Effector memory CD4-positive, alpha-beta T cell (primary cell): ENCODE results near the gene PREP.
A peak's percentile ranks its signal among the peaks of the same experiment; 100 is the strongest.
"Not testable (repeated sequence)": the region's sequence is repeated elsewhere in the genome, so short reads cannot be mapped to it uniquely, and the experiment has no call there.

Experiments used
- DNase-seq, 3 donors: peaks; one replicate each; pipeline ENCODE4 v3.0.0-alpha.2; 2020
- H3K27ac ChIP-seq: 2 replicates; pipeline ENCODE4 v1.7.0; 2013; ENCODE audit warnings: mild to moderate bottlenecking, low read length, moderate library complexity; ENCODE audit not compliant: insufficient read depth, poor library complexity, severe bottlenecking
- H3K27me3 ChIP-seq: replicated peaks from 2 replicates; pipeline ENCODE4 v1.7.0; 2013; ENCODE audit warnings: mild to moderate bottlenecking, low read length; ENCODE audit not compliant: insufficient read depth, control insufficient read depth, poor library complexity, severe bottlenecking
- H3K36me3 ChIP-seq: 2 replicates; pipeline ENCODE4 v1.7.0; 2013; ENCODE audit warnings: mild to moderate bottlenecking, low read length, moderate library complexity; ENCODE audit not compliant: control insufficient read depth, insufficient read depth
- H3K4me1 ChIP-seq: 2 replicates; pipeline ENCODE4 v1.7.0; 2013; ENCODE audit warnings: low read length, mild to moderate bottlenecking; ENCODE audit not compliant: control insufficient read depth, insufficient read depth, poor library complexity, severe bottlenecking
- H3K4me3 ChIP-seq: 2 replicates; pipeline ENCODE4 v1.7.0; 2013; ENCODE audit warnings: low read length, low read depth, mild to moderate bottlenecking; ENCODE audit not compliant: insufficient read depth, poor library complexity, severe bottlenecking
- H3K9me3 ChIP-seq: 2 replicates; pipeline ENCODE4 v1.7.0; 2013; ENCODE audit warnings: mild to moderate bottlenecking, low read length, moderate library complexity; ENCODE audit not compliant: control insufficient read depth

Gene PREP

DNA sequence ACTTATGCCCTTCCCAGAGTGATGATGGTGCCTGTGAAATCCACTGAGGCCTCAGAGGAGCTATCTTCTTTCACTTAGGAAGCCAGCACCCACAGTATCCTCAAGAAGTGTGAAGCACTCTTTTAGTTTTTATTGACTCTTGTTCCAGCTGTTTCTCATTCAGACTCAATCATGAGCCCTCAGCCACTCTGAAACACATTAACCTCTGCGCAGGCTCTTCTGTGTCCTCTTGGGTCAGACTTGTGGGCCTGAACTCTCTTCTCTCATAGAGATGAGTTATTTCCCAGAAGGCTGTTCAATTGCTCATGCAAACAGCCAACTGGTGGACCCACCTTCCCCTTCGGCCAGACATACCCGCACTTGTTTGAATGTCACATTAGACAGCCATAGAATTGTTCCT, 27.8 kb upstream of the PREP start:
- no peaks in the 10 kb centered on the region for H3K27me3 ChIP-seq
- DNase-seq = no peak
- no peaks in the 10 kb centered on the region for H3K36me3 ChIP-seq
- H3K9me3 ChIP-seq = no peaks in the 10 kb centered on the region
- H3K27ac ChIP-seq = no peak overlapping the region
- H3K4me3 ChIP-seq = no peak overlapping the region
- no peaks in the 10 kb centered on the region for H3K4me1 ChIP-seq

- no peak for DNase-seq
- no peak overlapping the region for H3K4me3 ChIP-seq
- no peak overlapping the region for H3K27ac ChIP-seq
- H3K4me1 ChIP-seq = no peaks in the 10 kb centered on the region
- no peaks in the 10 kb centered on the region for H3K9me3 ChIP-seq
- no peaks in the 10 kb centered on the region for H3K27me3 ChIP-seq
- no peaks in the 10 kb centered on the region for H3K36me3 ChIP-seq
These were observed 26.8 kb upstream of the PREP start for GRCh38 chr6:105429676-105430075.

GRCh38 chr6:105428342-105428957, 25.6 kb upstream of the PREP start:
- Histone ChIP-seq H3K4me1 (no peaks in the 10 kb centered on the region), H3K9me3 (no peaks in the 10 kb centered on the region), H3K27me3 (no peaks in the 10 kb centered on the region), H3K4me3 (no peak overlapping the region), H3K27ac (no peak overlapping the region), H3K36me3 (no peaks in the 10 kb centered on the region)
- no peak for DNase-seq

GRCh38 chr6:105424175-105424783, 21.4 kb upstream of the PREP start:
- H3K4me3 ChIP-seq = no peak overlapping the region
- no peaks in the 10 kb centered on the region for H3K36me3 ChIP-seq
- no peaks in the 10 kb centered on the region for H3K27me3 ChIP-seq
- peak; percentile 5 to 29 (median 8) for DNase-seq
- H3K27ac ChIP-seq = no peak overlapping the region
- H3K9me3 ChIP-seq = no peaks in the 10 kb centered on the region
- H3K4me1 ChIP-seq = no peaks in the 10 kb centered on the region

DNA sequence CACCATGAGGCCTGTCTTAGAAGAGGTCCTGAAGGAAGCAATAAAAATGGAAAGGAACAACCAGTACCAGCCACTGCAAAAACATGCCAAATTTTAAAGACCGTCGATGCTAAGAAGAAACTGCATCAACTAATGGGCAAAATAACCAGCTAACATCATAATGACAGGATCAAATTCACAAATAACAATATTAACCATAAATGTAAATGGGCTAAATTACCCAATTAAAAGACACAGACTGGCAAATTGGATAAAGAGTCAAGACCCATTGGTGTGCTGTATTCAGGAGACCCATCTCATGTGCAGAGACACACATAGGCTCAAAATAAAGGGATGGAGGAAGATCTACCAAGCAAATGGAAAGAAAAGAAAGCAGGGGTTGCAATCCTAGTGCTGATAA, 14.1 kb upstream of the PREP start:
- not testable (repeated sequence) for H3K36me3 ChIP-seq, DNase-seq, H3K27ac ChIP-seq, H3K27me3 ChIP-seq, H3K9me3 ChIP-seq, H3K4me1 ChIP-seq, H3K4me3 ChIP-seq

DNA sequence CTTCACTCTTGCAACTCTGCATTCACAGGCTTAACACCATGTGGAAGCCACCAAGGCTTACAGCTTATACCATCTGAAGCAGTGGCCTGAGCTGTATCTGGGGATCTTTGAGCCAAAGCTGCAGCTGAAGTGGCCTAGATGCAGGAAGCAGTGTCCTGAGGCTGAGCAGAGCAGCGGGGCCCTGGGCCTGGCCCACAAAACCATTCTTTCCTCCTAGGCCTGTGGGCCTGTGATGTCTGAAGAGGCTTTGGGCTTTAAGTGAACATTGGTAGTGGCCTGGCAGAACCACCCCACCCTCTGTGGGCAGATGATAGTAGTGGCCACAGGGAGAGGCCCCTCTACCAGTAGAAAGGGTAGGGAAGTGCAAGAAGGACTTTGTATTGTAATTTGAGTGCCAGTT, 6.9 kb upstream of the PREP start:
- H3K9me3 ChIP-seq = no peaks in the 10 kb centered on the region
- no peak for DNase-seq
- no peaks in the 10 kb centered on the region for H3K36me3 ChIP-seq
- H3K27me3 ChIP-seq = peaks cover 13% of the 10 kb centered on the region
- H3K27ac ChIP-seq = no peak overlapping the region
- H3K4me3 ChIP-seq = no peak overlapping the region
- no peaks in the 10 kb centered on the region for H3K4me1 ChIP-seq

GRCh38 chr6:105402090-105402938, 568 bp downstream of the PREP start:
- H3K36me3 ChIP-seq = no peaks in the 10 kb centered on the region
- H3K4me1 ChIP-seq = peaks cover 15% of the 10 kb centered on the region

GRCh38 chr6:105401247-105402089, 1.4 kb downstream of the PREP start:
- Histone ChIP-seq H3K27me3 (no peaks in the 10 kb centered on the region), H3K4me3 (peak overlapping the region; percentile 94), H3K27ac (no peak overlapping the region), H3K9me3 (no peaks in the 10 kb centered on the region), H3K36me3 (peaks cover 2% of the 10 kb centered on the region), H3K4me1 (peaks cover 15% of the 10 kb centered on the region)
- DNase-seq = no peak

More at GRCh38 chr6:105402090-105402938, 568 bp downstream of the PREP start:
- no peaks in the 10 kb centered on the region for H3K9me3 ChIP-seq
- DNase-seq = no peak
- H3K27me3 ChIP-seq = no peaks in the 10 kb centered on the region
- H3K27ac ChIP-seq = peak overlapping the region; percentile 33
- peak overlapping the region; percentile 94 for H3K4me3 ChIP-seq

GRCh38 chr6:105400501-105400900, 2.4 kb downstream of the PREP start:
- Histone ChIP-seq H3K36me3 (peaks cover 11% of the 10 kb centered on the region), H3K27me3 (no peaks in the 10 kb centered on the region), H3K27ac (no peak overlapping the region), H3K9me3 (no peaks in the 10 kb centered on the region), H3K4me3 (no peak overlapping the region), H3K4me1 (peaks cover 15% of the 10 kb centered on the region)
- DNase-seq = no peak
